Measurements from ENCODE around the gene AGAP1. TPM values are rescaled to one million over a fixed set of nuclear protein-coding genes. Genes with fewer than 3 reads are reported as not detected.
"Not testable (repeated sequence)": the region's sequence is repeated elsewhere in the genome, so short reads cannot be mapped to it uniquely, and the experiment has no call there.

AGAP1 gene
- total RNA-seq, 1 donor, result 1.1 TPM

DNA sequence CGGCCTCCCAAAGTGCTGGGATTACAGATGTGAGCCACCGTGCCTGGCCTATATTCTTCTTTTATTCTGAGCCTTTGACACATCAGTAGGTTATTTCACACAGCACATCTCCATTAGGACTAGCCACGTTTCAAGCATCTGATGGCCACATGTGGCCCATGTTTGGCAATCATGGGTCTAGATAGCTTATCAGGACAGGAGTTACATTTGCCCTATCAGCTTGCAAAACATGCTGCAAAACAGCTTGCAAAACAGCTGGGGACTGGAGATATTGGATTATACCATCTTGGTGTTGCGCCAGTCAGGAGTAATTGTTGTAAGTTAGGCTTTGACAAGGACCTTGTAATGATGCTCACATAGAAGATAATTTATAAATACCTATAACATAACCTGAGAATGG is 579.4 kb downstream of the AGAP1 start:
- DNase-seq (ENCODE audit: low read depth in 2 of 3, low spot score in 2 of 3), result no peak

DNA sequence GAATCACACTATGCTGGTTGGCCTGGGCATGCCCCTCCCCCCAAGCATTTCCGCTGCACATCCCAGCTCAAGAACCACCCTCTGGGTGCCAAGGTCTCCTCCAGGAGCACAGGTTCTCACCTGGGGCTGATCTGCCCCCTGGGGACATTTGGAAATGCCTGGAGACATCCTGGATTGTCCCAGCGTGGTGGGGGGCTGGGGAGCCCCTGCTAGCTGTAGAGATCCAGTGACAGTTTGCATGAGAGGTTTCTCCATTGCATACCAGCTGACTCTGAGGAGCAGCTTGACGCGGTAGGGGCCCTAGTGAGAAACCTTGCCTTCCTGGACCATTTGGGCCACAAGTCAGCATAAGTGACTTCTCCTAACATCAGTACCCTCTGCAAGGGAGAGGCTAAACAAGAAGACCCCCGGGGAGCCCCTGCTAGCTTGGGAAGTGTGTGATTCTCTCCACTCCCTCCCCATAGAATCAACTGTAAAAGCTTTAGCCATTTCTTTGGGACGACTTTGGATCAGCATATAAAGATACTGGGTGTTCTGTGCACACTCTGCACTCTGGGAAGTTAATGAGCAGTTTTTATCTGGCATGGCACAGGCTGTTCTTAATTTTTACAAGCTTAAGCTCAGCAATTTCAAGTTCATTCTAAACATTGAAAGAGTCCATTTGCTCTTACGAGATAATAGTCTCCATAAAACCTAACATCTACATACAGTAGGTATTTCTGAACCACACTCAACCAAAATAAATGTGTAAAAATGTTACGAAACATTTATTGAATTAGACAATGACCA is 580.2 kb downstream of the AGAP1 start:
- DNase-seq (ENCODE audit: low read depth in 2 of 3, low spot score in 2 of 3), result no peak

DNA sequence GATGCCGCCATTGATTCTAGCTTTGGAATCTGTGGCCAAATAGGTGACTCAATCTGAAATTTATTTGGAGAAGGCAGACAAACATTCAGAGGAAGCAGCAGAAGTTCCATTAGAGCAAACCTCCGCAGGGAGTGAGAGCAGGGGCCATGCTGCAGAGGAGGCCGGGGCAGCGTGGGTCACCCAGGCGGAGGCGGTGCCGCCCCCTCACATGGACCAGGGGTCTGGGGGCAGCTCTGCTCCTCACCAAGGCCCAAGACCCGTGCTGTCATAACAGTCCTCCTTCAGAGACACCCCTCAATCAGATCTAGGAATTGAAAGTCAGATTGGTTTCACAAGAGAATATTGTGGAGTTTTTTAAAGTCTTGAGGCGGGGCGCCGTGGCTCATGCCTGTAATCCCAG is 582.0 kb downstream of the AGAP1 start:
- DNase-seq (ENCODE audit: low read depth in 2 of 3, low spot score in 2 of 3), result no peak

DNA sequence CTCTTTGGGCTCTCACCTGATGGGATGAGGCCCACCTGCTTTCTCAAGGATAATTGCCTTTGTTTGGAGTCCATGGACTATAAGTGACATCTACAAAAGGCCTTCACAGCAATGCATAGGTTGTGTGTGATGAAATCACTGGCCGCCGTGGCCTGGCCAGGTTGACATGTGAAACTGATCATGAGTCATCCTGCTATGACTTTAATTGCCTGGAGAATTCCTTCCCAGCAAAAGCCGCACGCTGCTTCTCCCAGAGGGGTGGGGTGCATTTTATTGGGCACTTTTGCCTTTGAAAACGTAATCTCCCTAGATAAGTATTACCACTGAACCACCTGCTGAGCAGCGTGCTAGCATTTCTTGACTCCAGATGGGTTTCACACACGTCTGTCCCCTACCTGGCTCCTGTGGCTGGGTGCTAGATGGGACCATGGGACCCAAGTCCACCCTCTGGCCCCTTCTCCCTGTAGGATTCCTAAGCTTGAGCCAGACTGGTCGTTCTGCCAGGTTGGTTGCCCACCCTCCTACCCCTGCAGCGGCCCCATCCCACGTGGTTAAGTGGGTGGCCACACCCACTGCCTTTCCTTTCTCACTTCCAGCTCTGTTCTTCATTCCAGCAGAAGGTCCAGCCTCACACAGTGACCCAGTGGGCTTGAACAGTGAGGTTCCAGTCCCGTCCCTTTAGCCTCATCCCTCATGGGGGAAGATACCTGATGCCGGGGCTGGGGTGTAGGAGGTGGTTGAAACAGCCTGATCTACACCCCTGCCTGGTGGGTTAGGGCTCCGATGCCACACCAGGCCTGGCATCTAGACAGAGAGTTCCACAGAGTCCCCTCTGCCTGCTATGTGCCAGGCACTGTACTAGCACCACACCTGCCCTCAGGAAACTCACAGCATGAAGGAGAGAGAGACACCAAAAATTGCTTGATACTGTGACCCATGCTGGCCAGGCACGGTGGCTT is 584.7 kb downstream of the AGAP1 start:
- DNase-seq (ENCODE audit: low read depth in 2 of 3, low spot score in 2 of 3), result no peak

DNA sequence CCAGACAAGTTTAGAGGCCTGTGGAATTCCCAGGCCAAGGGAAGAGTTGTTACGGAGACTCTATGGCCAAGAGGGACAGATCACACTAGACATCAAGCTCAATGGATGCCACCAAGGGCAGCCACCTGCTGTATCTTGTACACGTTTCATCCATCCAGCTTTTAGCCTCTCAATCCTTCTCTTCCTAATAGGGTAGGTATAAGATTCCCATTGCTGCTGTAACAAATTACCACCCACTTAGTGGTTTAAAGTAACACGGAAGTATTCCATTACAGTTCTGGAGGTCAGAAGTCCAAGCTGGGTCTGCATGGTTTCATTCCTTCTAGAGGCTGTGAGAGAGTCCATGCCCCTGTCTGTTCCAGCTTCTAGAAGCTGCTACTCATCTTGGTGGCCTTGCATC is 586.6 kb downstream of the AGAP1 start:
- no peak for DNase-seq (ENCODE audit: low read depth in 2 of 3, low spot score in 2 of 3)

DNA sequence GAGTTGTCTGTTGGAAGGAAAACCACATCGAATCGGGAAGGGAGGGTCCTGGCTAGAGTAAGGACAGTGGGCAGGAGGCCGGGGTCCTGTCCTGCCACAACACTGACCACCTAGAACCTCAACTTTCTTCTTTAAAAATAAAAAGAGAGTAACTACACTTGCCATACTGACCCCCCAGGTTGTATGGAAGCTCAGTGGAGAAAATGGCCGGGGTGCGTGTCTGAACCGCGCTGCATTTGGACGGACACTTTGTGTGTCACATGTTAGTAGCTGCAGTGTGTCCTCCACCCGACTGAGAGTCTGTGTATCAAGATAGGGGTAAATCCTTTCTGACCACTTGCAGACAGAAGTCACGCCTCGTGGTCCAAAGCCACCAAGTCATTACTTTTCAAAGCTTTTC is 587.3 kb downstream of the AGAP1 start:
- DNase-seq (ENCODE audit: low read depth in 2 of 3, low spot score in 2 of 3), result no peak

DNA sequence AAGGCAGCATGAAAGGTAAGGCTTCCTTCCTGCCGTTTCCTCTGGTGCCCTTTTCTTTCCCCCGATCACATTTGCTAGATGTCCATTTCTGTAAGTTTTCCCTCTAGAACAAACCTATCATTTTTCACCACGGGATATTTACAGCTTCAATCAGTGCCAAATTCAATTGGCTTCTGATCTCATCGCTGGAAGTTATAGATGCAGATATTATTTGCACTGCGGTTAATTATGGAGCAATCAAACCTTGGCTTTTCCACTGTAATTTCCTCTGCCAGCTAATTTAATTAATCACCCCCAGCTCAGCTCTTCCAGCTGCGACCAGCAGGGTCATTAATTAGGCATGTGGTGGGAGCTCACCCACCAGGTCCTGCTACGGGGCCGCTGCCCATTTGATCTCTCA is 588.2 kb downstream of the AGAP1 start:
- DNase-seq (ENCODE audit: low read depth in 2 of 3, low spot score in 2 of 3), result no peak

DNA sequence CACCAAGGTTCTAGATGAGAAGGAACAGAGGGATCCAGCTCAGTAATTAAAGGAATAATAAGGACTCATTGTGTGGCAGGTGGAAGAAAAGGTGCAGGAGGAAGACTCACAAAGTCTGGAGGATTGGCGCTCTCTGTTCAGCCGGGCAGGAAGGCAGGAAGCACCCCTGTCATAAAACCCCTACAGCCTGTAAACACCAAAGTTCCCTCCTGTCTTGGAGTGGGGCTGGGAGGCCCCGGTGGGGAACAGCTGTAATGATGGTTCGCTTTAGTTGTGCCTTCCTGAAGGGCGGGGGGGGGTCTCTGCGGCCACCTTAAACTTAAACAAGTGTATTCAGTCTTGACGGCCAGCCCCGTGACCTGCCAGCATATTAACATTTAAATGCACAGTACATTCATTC is 590.1 kb downstream of the AGAP1 start:
- DNase-seq (ENCODE audit: low read depth in 2 of 3, low spot score in 2 of 3), result no peak

DNA sequence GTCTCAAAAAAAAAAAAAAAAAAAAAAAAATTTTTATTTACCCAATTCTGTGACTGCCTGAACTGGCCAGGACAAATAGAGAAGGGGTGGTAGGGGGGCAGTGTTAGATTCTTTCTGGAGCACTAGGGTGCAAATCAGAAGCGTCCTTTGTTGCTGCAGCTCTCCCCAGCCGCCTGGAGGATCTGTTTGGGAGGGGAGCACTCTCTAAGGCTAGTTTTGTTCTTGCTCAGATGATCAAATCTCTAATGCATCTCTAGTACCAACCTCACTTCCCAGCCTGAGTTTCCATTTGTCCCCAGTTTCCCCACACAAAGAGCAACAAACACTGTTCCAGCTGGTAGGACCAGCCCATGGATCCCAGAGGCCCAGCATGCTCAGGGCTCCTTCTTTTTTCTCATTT is 591.4 kb downstream of the AGAP1 start:
- no peak for DNase-seq (ENCODE audit: low read depth in 2 of 3, low spot score in 2 of 3)

DNA sequence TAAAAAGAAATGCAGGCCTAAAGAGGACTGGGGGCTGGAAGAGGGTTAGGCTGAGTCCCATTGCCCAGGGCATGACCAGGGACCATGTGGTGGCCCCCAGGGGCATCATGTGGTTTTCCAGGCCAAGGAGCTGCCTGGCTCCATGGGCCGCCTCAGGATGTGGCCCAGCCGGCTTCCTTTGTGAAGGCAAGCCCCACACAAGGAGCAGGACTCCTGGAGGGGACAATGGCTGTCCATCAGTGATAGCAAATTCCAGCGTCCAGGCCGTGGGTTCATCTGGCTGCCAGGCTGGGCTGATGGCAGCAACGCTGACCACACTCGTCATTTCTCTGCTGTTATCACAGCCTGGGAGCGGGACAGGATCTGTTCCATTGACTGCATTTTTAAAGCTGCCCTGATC is 591.8 kb downstream of the AGAP1 start:
- DNase-seq (ENCODE audit: low read depth in 2 of 3, low spot score in 2 of 3), result no peak

DNA sequence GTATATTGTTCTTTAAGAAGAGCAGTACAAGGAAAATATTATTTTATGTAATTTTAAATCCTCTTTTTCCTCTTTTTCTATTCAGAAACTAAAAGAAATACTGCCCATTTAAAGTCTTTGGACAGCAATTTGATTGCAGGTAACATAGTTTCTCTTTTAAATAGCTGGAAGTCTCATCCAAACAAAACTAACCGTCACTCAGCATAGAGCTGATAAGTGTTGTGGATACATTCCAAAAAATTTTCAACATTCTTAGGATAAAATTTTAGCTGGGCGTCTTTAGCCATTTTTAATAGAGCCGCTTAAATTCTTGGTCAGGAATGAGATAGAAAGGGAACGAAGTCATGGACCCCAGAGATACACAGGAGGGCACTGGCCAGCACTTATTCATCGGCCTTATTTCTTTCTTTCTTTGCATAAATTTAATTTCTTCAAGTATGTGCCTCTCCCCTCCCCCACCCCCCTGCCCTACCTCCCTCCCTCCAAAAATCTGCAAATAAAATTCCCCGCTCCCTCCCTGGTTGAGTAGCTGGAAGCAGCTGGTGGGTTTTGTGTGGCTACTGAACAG is 592.6 kb downstream of the AGAP1 start:
- DNase-seq (ENCODE audit: low read depth in 2 of 3, low spot score in 2 of 3), result no peak

DNA sequence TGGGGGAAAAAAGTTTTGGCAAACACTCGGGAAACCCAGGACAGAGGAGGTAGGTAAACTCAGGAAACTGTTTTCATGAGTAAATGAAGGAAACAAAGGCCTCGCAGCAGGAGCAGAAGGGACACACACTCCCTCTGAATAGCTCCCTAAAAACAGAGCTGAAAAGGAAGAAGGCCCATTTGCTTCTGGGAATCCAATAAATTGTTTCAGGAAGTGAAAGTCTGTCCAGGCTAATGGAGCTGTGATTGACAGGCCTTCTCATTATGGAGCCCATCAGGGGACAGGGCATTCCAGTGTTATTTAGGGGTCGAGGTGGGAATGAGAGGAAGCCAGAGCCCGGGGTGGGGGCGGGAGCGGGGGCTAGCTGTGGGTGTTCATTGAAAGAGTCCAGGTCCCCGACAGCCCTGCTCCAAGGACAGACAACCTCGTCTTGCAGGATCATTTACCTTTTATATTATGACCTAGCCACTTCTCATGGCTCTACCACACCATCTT is 593.2 kb downstream of the AGAP1 start:
- no peak for DNase-seq (ENCODE audit: low read depth in 2 of 3, low spot score in 2 of 3)

DNA sequence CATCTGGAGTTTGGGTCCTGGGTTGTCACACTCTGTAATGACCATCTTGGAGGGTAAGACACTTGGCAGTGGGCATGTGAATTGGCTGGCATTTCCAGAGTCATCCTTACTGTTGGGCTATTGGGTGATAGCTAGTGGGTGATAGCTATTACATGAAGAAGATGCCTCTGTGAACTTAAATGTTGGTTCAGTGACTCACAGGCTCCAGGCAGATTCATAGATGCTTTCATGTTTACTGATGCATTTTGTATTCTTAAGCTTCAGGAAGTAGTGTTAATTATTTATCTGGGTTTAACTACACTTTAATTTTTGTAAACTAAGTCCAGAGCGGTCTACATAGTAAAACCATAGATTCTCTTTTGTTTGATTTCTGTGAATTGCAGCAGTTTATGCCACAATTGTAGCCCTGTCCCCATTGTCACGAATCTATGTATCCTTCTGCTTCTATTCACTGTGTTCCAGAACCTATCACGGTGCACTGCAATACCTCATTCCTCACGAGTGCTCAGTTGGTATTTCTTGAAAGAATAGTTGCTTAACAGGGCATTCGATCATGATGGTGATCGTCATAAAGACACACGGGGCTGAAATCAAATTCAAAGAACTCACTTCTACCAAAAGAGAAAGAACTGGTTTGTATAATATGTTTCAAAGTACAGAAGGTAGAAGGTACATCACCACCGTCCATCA is 594.7 kb downstream of the AGAP1 start:
- no peak for DNase-seq (ENCODE audit: low read depth in 2 of 3, low spot score in 2 of 3)

DNA sequence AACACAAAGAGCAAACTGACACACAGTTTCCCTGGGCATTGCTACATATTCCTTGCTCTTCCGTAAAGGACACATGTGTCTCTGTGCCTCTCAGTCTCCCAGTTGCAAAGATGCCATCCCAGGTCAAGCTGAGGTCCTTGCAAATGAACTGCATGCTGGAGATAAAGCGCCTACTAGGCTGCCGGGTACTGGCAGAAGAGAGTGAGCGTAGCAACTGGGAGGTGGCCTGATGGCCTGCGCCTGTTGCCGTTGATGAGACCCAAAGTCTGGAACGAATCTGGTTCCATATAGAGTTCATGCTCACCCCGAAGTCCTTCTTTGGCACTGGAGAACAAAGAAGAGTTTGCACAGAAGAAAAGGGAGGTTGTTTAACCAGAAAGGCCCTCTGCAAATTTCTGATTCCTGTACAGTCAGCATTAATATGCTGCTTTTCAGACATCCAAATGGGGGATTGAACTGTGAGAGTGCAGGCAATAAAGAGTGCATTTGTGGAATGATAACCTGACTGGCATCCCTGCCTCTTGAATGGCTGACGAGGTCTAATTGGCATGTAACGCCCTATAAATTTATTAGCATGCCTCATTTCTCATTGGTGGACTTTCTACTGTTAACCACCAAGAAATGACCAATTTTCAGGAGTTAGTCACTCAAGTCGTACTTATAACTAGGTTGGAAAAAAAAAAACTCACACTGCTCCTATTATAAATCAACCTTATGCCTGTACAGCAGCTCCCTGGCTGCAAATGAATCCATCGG is 595.6 kb downstream of the AGAP1 start:
- no peak for DNase-seq (ENCODE audit: low read depth in 2 of 3, low spot score in 2 of 3)

DNA sequence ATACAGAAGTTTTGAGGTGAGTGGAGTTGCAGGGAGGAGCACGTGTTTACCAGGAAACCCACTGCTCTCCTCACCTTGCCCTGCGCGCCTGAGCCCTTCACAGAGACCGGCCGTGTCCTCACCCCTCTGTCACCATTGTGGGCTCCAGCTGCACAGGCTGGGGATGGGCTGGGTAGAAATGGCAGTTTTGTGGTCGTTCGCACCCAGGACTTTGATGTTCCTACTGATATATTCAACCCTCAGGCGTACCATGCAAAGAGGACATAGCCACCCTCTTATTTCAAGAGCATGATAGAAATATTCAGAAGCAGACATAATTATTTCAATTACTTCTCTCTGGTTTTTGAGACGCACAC is 596.2 kb downstream of the AGAP1 start:
- no peak for DNase-seq (ENCODE audit: low read depth in 2 of 3, low spot score in 2 of 3)

DNA sequence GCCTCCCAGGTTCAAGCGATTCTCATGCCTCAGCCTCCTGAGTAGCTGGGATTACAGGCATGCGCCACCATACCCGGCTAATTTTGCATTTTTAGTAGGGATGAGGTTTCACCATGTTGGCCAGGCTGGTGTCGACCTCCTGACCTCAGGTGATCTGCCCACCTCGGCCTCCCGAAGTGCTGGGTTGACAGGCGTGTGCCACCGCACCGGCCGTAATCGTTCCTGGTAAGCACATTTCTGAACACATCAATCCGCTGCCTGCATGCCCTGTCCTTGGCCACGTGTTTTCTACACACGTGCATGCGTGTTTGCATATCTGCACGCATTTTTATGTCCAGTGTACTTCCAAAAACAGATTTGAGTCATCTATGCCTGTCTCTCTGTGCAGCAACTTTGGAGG is 597.0 kb downstream of the AGAP1 start:
- not testable (repeated sequence) for DNase-seq (ENCODE audit: low read depth in 2 of 3, low spot score in 2 of 3)

DNA sequence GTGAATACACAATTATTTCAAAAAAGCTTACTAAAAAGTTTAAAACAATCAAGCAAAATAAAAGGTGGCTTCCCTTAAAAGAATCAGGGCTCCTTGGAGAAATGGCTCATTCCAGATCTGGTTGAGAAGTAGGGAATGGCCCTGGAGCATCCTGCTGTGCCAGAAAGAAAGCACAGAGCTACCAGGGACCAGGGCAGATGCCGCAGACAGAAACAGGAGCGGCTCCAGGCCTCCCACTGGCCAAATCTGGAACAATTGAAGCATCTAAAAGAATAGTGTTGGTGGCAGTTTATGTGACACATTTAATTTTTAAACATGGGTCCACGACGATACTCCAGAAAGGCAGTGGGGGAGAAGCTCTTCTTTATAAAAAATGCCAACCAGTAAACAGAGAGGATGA is 598.9 kb downstream of the AGAP1 start:
- DNase-seq (ENCODE audit: low read depth in 2 of 3, low spot score in 2 of 3), result no peak

DNA sequence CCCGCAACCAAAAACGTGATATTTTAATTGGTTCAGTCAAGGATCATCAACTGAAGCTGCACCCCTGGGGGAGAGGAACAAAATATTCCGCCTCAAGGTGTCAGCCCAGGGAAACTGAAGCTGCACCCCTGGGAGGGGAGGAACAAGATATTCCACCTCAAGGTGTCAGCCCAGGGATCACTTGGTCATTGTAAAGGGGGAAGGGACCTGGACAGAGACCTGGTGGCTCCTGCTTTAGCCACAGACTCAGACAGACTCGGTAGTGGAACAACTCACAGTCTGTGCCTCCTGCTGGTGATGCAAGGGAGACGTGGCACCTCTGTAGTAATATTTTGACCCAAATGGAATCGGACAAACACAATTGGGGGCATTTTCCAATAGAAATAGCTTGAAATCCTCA is 599.3 kb downstream of the AGAP1 start:
- DNase-seq (ENCODE audit: low read depth in 2 of 3, low spot score in 2 of 3), result no peak

DNA sequence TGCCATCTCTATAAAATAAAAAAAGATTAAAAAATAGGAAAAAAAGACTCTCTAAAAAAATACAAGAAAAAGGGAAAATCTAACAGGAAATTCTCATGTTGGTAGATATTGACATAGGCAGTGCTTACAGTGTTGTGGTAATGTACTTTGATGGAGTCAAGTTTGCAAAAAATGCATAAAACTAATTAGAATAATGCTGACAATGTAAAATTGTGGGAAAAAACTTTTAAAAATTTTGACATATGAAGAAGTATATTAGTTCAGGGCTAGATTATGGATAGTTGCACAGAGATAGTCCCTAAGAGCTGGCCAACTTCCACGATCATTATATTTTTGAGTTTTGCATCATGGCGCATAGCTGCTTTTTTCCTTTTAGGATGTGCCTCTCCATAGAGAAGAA is 601.7 kb downstream of the AGAP1 start:
- DNase-seq (ENCODE audit: low read depth in 2 of 3, low spot score in 2 of 3), result no peak

DNA sequence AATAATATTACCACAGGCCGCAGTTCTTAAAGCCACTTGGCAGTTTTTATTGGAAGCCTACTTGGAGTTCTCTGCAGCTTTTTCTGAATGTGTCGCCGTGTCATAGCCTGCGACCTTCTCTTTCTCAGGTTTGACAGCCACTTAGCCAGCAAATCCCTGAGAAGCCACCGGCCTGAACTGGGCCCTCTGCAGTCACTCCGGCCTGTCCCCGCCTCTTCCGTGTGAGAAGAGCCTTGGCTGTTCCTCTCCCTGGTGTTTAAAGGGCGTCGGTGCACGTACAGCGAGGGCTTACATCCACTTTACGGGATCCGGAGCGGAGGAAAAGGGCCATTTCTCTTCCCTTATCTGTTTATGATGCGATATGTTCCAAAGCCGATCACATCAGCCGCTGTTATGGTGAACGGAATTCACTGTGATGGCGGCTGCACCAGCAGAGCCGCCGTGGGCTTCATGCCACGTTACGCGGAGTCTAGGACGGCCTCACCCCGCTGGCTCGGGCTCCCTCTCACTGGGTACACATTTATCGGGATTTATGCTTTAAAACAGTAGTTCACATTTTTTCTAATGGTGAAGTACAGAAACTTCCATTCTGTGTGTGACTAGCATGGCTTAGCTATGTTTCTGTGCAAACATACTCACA is 607.6 kb downstream of the AGAP1 start:
- DNase-seq (ENCODE audit: low read depth in 2 of 3, low spot score in 2 of 3), result no peak
